Measurements from ENCODE around the gene ABCB1. TPM values are rescaled to one million over a fixed set of nuclear protein-coding genes. Genes with fewer than 3 reads are reported as not detected.

The ABCB1 gene
- total and polyA plus RNA-seq, 2 donors: 6.6 to 6.7 TPM

DNA sequence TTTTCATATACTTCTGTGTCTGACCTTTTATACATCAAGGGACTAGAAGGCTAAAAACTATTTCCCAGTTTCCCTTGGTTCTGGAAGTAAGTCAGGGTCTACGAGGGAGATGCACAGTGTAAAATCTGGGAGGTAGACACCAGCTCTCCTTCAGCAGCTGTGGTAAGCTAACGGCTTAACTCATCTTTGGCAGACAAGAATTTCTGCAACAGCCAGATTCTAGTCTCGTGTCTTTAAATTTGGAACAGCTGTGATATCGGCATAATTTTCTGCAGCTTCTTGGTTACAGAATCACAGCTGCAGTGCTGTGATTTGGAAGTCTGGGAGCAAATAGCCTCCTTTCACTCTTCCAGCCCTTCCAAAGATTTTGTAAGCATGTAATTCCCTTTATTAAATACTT lies 87.8 kb downstream of the ABCB1 start:
- H3K27me3 ChIP-seq (ENCODE audit: control insufficient read depth in 2 of 2, insufficient read depth in 1 of 2, low read length in 1 of 2): no peaks in the 10 kb centered on the region
- no peak overlapping the region for H3K27ac ChIP-seq (ENCODE audit: low read depth in 1 of 2, low read length in 1 of 2)
- 96% methylated on average over 4 of the region's 4 CpGs for WGBS
- no peaks in the 10 kb centered on the region for H3K36me3 ChIP-seq (ENCODE audit: control insufficient read depth in 2 of 2, insufficient read depth in 2 of 2, low read length in 1 of 2)
- no peak overlapping the region for H3K4me3 ChIP-seq (ENCODE audit: low read length in 2 of 2)
- no peaks in the 10 kb centered on the region for H3K4me1 ChIP-seq (ENCODE audit: control insufficient read depth in 2 of 2, insufficient read depth in 2 of 2, low read length in 2 of 2)
- no peak for DNase-seq (ENCODE audit: low read depth in 6 of 9, low spot score in 9 of 9)
- no peaks in the 10 kb centered on the region for H3K9me3 ChIP-seq (ENCODE audit: control insufficient read depth in 2 of 2, insufficient read depth in 1 of 2, low read length in 1 of 2)

DNA sequence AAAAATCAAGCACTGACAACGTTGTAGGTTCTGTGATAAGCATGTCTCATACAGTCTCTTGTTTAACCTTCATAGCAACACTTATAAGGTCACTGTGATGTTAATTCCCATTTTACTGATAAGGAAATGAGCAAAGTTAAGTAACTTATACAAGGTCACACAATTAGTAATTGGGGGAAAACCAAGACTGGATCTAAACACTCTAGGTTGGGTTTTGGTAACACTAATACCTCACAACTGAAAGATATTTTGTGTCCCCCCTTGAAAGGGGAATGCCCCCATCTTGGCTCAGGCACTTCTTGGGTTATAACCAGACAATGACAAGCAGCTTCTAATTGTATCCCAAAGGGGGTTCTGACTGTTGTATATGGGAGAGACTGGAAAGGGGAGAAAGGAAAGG lies 89.2 kb downstream of the ABCB1 start:
- H3K27ac ChIP-seq (ENCODE audit: low read depth in 1 of 2, low read length in 1 of 2): no peak overlapping the region

DNA sequence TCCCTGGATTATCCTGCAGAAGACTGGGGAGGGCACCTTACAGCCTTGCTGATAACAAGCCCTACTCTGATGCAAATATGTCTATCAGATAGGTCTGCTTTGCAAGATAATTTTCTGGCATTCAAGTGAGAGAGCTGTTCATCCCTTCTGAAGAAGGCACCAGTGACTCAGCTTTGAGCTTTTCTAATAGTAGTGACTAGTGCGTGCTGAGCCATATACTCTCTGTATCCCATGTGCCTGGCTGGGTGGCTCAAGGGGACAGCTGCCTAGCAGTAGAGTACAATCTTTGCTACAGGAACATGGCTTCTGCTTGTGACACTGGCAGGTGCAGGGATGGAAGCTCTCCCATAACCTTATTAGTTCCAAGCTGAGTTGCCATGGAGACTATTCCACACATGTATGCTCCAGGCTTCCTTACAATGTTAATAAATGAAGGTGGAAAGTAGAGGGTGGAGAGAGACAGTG lies 90.2 kb downstream of the ABCB1 start:
- H3K27me3 ChIP-seq (ENCODE audit: control insufficient read depth in 2 of 2, insufficient read depth in 1 of 2, low read length in 1 of 2): no peaks in the 10 kb centered on the region
- DNase-seq (ENCODE audit: low read depth in 6 of 9, low spot score in 9 of 9): no peak
- H3K9me3 ChIP-seq (ENCODE audit: control insufficient read depth in 2 of 2, insufficient read depth in 1 of 2, low read length in 1 of 2): no peaks in the 10 kb centered on the region
- H3K36me3 ChIP-seq (ENCODE audit: control insufficient read depth in 2 of 2, insufficient read depth in 2 of 2, low read length in 1 of 2): no peaks in the 10 kb centered on the region
- H3K4me1 ChIP-seq (ENCODE audit: control insufficient read depth in 2 of 2, insufficient read depth in 2 of 2, low read length in 2 of 2): no peaks in the 10 kb centered on the region
- WGBS: 100% methylated on average over 1 of the region's 1 CpG
- no peak overlapping the region for H3K27ac ChIP-seq (ENCODE audit: low read depth in 1 of 2, low read length in 1 of 2)
- no peak overlapping the region for H3K4me3 ChIP-seq (ENCODE audit: low read length in 2 of 2)

More for the DNA sequence above, 89.2 kb downstream of the ABCB1 start:
- 90% methylated on average over 1 of the region's 1 CpG for WGBS
- Histone ChIP-seq H3K27me3 (ENCODE audit: control insufficient read depth in 2 of 2, insufficient read depth in 1 of 2, low read length in 1 of 2) (no peaks in the 10 kb centered on the region), H3K36me3 (ENCODE audit: control insufficient read depth in 2 of 2, insufficient read depth in 2 of 2, low read length in 1 of 2) (no peaks in the 10 kb centered on the region), H3K9me3 (ENCODE audit: control insufficient read depth in 2 of 2, insufficient read depth in 1 of 2, low read length in 1 of 2) (no peaks in the 10 kb centered on the region), H3K4me1 (ENCODE audit: control insufficient read depth in 2 of 2, insufficient read depth in 2 of 2, low read length in 2 of 2) (no peaks in the 10 kb centered on the region), H3K4me3 (ENCODE audit: low read length in 2 of 2) (no peak overlapping the region)
- no peak for DNase-seq (ENCODE audit: low read depth in 6 of 9, low spot score in 9 of 9)

DNA sequence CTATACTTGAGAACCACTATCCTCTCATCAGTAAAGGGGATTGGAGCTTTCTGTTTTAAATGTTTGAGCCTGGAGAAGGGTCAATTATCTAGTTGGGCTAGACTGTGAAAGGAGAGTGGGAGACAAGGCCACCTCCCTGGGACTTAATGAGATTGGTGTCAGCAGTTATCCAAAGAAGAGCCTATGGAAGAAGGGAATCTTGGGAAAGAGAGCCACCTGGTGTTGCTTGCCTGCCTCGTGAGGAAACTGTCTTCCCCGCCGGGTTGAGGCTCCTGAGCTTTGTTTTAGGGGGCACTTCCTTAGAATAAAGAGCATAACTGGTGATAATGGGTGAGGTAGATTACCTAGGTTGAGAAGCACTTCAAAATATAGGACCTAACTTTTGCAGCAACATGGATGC lies 93.2 kb downstream of the ABCB1 start:
- Histone ChIP-seq H3K27me3 (ENCODE audit: control insufficient read depth in 2 of 2, insufficient read depth in 1 of 2, low read length in 1 of 2) (no peaks in the 10 kb centered on the region), H3K4me3 (ENCODE audit: low read length in 2 of 2) (no peak overlapping the region), H3K9me3 (ENCODE audit: control insufficient read depth in 2 of 2, insufficient read depth in 1 of 2, low read length in 1 of 2) (no peaks in the 10 kb centered on the region), H3K36me3 (ENCODE audit: control insufficient read depth in 2 of 2, insufficient read depth in 2 of 2, low read length in 1 of 2) (no peaks in the 10 kb centered on the region), H3K4me1 (ENCODE audit: control insufficient read depth in 2 of 2, insufficient read depth in 2 of 2, low read length in 2 of 2) (no peaks in the 10 kb centered on the region), H3K27ac (ENCODE audit: low read depth in 1 of 2, low read length in 1 of 2) (no peak overlapping the region)
- no peak for DNase-seq (ENCODE audit: low read depth in 6 of 9, low spot score in 9 of 9)
- WGBS: 86% methylated on average over 3 of the region's 3 CpGs

DNA sequence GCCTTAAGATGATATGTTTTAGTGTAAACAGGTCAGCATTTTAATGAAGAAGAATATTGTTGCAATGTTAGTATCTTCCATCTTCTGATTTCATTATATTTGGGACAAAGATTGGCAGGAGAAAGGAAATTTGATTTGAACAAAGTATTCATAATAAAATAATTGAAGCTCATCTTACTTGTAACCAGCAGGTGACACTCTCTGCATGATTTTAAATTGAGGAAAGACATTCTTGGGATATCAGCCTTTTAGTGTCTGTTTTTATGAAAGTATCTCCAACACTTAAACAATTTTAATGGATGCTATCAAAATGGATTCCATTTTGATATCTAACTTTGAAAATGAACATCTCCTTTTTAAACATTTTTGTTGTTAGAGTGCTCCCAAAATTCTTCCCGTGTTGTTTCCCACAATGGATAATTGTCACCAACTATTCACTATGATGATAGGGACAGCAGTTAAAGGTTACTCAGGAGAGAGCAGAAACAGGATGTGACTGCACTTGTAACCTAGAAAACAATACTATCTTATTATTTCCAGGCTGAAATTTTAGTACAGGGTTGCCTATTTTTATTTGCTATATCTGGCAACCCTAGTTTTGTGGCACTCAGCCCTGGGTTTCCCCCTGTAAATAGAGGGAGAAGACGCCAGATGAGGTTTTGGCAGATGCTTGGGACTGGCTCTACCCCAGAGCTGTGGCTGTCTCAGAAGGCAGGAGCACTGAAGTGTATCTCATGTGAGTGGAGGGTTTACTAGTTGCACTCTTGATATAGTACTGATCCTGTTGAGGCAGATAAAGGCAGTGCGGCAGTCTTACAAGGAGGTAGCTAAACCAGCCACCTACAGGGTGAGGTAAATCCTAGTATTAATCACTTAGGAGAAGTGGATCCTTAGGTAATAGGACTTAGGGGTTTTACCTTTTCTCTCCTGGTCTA lies 94.2 kb downstream of the ABCB1 start:
- Histone ChIP-seq H3K27ac (ENCODE audit: low read depth in 1 of 2, low read length in 1 of 2) (no peak overlapping the region), H3K36me3 (ENCODE audit: control insufficient read depth in 2 of 2, insufficient read depth in 2 of 2, low read length in 1 of 2) (no peaks in the 10 kb centered on the region), H3K9me3 (ENCODE audit: control insufficient read depth in 2 of 2, insufficient read depth in 1 of 2, low read length in 1 of 2) (no peaks in the 10 kb centered on the region), H3K4me1 (ENCODE audit: control insufficient read depth in 2 of 2, insufficient read depth in 2 of 2, low read length in 2 of 2) (no peaks in the 10 kb centered on the region), H3K4me3 (ENCODE audit: low read length in 2 of 2) (no peak overlapping the region), H3K27me3 (ENCODE audit: control insufficient read depth in 2 of 2, insufficient read depth in 1 of 2, low read length in 1 of 2) (no peaks in the 10 kb centered on the region)
- 94% methylated on average over 3 of the region's 3 CpGs for WGBS
- peak in 2 of 9 donors; percentile 0 to 4 for DNase-seq (ENCODE audit: low read depth in 6 of 9, low spot score in 9 of 9)

DNA sequence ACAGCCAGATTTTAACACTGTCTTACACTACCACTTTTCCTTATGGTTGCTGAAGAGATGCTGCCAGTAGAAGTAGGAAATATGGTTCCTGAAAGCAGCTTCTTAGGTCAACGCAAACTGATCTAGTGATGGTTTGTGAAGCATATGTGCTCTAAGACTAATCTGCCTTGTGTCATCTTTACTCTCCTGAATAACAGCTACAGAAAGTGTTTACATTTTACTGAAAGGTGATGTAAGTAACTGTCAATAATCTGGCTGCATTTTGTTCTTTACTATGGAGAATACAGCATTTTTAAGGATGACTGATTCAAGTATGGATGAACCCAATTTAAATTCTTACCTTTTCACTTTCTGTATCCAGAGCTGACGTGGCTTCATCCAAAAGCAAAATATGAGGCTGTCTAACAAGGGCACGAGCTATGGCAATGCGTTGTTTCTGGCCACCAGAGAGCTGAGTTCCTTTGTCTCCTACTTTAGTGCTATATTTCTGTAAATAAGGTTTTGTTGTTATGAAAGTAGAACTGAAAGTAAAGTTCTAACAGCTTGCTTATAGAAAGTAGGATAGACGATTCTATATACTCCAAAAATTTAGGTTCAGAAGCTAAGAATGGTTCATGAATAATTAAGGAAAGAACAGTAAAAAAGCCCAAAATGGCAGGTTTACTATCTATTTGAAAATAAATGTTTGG lies 95.0 kb downstream of the ABCB1 start:
- H3K4me1 ChIP-seq (ENCODE audit: control insufficient read depth in 2 of 2, insufficient read depth in 2 of 2, low read length in 2 of 2): no peaks in the 10 kb centered on the region
- DNase-seq (ENCODE audit: low read depth in 6 of 9, low spot score in 9 of 9): no peak
- H3K27me3 ChIP-seq (ENCODE audit: control insufficient read depth in 2 of 2, insufficient read depth in 1 of 2, low read length in 1 of 2): no peaks in the 10 kb centered on the region
- no peak overlapping the region for H3K4me3 ChIP-seq (ENCODE audit: low read length in 2 of 2)
- no peaks in the 10 kb centered on the region for H3K36me3 ChIP-seq (ENCODE audit: control insufficient read depth in 2 of 2, insufficient read depth in 2 of 2, low read length in 1 of 2)
- H3K27ac ChIP-seq (ENCODE audit: low read depth in 1 of 2, low read length in 1 of 2): no peak overlapping the region
- no peaks in the 10 kb centered on the region for H3K9me3 ChIP-seq (ENCODE audit: control insufficient read depth in 2 of 2, insufficient read depth in 1 of 2, low read length in 1 of 2)
- 94% methylated on average over 5 of the region's 5 CpGs for WGBS

DNA sequence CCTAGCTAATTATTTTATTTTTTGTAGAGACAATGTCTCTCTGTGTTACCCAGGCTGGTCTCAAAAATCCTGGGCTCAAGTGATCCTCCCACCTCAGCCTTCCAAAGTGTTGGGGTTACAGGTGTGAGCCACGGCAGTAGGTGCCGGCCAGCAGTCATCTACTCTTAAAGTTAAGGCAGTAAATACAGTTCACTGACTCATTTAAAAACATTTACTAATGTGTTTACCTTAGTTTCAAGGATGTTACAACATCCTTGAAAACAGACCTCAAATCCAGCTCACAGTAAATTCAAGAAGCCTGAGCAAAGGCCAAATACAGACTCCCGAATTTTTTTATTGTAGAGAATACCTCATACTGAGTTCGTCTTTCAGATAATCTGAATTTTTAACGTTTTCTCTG lies 95.6 kb downstream of the ABCB1 start:
- no peak for DNase-seq (ENCODE audit: low read depth in 6 of 9, low spot score in 9 of 9)
- Histone ChIP-seq H3K36me3 (ENCODE audit: control insufficient read depth in 2 of 2, insufficient read depth in 2 of 2, low read length in 1 of 2) (no peaks in the 10 kb centered on the region), H3K4me3 (ENCODE audit: low read length in 2 of 2) (no peak overlapping the region), H3K27ac (ENCODE audit: low read depth in 1 of 2, low read length in 1 of 2) (no peak overlapping the region), H3K9me3 (ENCODE audit: control insufficient read depth in 2 of 2, insufficient read depth in 1 of 2, low read length in 1 of 2) (no peaks in the 10 kb centered on the region), H3K4me1 (ENCODE audit: control insufficient read depth in 2 of 2, insufficient read depth in 2 of 2, low read length in 2 of 2) (no peaks in the 10 kb centered on the region), H3K27me3 (ENCODE audit: control insufficient read depth in 2 of 2, insufficient read depth in 1 of 2, low read length in 1 of 2) (no peaks in the 10 kb centered on the region)
- 96% methylated on average over 5 of the region's 5 CpGs for WGBS

DNA sequence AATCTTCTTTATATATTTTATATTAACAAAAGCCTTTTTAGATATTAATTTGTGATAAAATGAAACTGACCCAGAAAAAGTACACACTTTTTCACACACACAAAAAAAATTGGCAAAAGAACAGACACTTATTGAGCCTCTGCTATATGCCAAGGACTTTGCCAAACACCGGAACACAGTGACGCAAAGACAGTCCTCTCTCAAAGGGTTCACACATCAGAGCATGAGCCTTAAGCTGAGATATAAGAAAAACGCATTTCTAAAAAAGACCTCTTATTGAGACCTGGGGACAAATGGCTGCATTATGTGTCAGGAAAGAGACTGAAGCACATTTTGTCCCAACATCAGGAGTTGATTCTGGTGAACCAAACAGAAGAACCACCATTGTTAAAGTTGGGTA lies 101.2 kb downstream of the ABCB1 start:
- no peaks in the 10 kb centered on the region for H3K9me3 ChIP-seq (ENCODE audit: control insufficient read depth in 2 of 2, insufficient read depth in 1 of 2, low read length in 1 of 2)
- 93% methylated on average over 3 of the region's 3 CpGs for WGBS
- no peaks in the 10 kb centered on the region for H3K27me3 ChIP-seq (ENCODE audit: control insufficient read depth in 2 of 2, insufficient read depth in 1 of 2, low read length in 1 of 2)
- no peak overlapping the region for H3K4me3 ChIP-seq (ENCODE audit: low read length in 2 of 2)
- no peak overlapping the region for H3K27ac ChIP-seq (ENCODE audit: low read depth in 1 of 2, low read length in 1 of 2)
- no peaks in the 10 kb centered on the region for H3K36me3 ChIP-seq (ENCODE audit: control insufficient read depth in 2 of 2, insufficient read depth in 2 of 2, low read length in 1 of 2)
- DNase-seq (ENCODE audit: low read depth in 6 of 9, low spot score in 9 of 9): no peak
- no peaks in the 10 kb centered on the region for H3K4me1 ChIP-seq (ENCODE audit: control insufficient read depth in 2 of 2, insufficient read depth in 2 of 2, low read length in 2 of 2)

DNA sequence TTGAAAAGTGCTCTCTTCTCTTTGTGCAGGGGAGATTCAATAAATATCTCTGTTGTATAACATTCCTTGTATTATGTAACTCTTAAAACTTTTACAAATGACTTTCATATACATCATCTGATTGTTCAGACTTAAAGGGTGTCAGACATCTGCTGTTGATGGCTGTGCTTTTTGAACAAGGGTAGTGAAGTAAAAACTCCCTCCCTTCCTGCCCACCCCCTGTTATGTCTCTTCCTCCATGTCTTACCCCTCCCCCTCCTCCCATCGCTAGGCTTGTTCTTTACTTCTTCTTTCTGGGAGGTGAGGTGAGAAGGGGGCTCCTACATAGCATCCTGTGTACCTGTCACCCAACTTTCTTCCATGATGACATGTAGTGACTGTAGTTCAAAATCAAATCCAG lies 101.8 kb downstream of the ABCB1 start:
- WGBS: 29% methylated on average over 1 of the region's 1 CpG

More for the DNA sequence above, 101.8 kb downstream of the ABCB1 start:
- H3K36me3 ChIP-seq (ENCODE audit: control insufficient read depth in 2 of 2, insufficient read depth in 2 of 2, low read length in 1 of 2): no peaks in the 10 kb centered on the region
- no peaks in the 10 kb centered on the region for H3K4me1 ChIP-seq (ENCODE audit: control insufficient read depth in 2 of 2, insufficient read depth in 2 of 2, low read length in 2 of 2)
- no peak overlapping the region for H3K4me3 ChIP-seq (ENCODE audit: low read length in 2 of 2)
- no peaks in the 10 kb centered on the region for H3K9me3 ChIP-seq (ENCODE audit: control insufficient read depth in 2 of 2, insufficient read depth in 1 of 2, low read length in 1 of 2)
- H3K27ac ChIP-seq (ENCODE audit: low read depth in 1 of 2, low read length in 1 of 2): no peak overlapping the region
- no peak for DNase-seq (ENCODE audit: low read depth in 6 of 9, low spot score in 9 of 9)
- no peaks in the 10 kb centered on the region for H3K27me3 ChIP-seq (ENCODE audit: control insufficient read depth in 2 of 2, insufficient read depth in 1 of 2, low read length in 1 of 2)

Measured in thymus (tissue), 11 donors.